GM21717 (cell line): ENCODE measurements around the gene NME8.

ENCODE experiments used
- ATAC-seq: cut with Tn5 transposase; IDR thresholded peaks from one replicate; pipeline ENCODE4 v1.9.1; 2021; ENCODE audit warnings: mild to moderate bottlenecking, moderate library complexity; ENCODE audit not compliant: unreplicated experiment

NME8 gene

DNA sequence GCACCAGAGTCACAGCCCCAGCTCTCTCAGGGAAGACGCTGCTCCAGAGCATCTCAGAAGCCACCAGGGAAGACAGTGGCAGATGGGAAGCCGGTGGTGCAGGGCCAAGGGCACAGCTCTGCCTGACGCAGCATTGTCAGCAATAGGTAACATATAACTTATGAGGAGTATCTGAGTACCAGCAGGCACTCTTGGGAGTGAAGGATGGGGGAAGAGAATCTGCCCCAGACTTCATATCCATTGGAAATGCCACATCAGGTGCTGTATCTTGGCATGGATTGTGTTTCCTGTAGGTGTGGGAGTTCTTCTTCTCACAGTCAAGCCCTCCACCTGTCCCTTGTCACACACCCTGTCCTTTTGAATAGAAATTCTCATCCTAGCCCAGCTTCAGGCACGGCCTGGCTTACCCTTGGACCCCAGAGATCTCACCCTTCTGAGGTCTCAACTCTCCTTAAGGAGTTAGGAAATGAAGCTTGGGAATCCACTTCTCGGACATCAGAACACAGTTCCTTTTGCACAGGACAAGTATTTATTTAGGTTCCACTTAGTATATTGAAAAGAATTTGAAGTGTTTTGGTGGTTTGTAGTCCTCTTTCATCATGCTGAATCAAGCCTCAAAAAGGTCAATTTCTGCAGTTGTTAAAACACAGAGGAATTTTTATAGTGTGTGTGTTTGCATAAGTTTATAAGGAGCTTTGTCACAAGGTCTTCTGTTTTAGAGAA, 82.0 kb downstream of the NME8 start:
- ATAC-seq: no peak

DNA sequence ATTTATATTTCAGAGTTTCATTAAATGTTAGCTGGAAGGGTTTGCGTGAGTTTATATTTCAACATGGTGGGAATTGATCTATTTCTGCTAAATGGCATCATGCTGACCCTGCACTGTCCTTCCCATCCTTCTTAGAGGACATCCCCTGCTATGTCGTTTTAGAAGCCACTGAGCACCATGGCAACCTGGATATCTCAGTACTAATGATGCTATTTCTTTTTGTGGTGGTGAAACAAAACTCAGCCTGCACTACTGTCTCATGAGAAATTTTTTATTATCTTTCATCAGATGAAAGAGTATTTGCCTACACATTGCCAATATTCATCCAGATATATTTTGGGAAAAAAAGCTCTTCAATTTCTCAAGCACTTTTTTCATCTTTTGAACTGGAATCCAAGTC, 84.1 kb downstream of the NME8 start:
- ATAC-seq: no peak

DNA sequence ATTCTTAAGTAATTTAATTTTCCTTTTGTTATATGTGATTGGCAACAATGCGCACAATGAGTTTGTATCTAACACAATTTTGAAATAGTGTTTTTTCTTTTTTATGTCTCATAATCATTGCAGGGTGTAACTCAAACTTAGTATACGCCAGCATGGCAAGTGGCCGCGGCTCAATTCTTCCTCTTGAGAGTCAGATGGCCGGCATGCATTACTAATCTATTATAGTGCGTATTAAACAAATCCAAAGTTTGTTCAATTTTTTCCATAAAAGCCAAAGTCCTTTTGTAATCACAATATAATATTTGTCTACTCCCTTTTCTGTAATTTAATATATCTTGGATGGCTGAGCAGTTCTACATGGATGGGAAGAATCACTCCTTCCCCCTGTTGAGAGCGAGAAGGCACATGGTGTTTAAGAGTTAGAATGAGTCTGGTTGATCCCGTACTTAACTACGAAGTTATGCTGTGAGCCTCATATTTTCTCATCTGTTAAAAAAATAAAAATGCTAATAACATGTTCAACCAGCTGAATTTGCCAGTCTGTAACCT, 84.7 kb downstream of the NME8 start:
- no peak for ATAC-seq

DNA sequence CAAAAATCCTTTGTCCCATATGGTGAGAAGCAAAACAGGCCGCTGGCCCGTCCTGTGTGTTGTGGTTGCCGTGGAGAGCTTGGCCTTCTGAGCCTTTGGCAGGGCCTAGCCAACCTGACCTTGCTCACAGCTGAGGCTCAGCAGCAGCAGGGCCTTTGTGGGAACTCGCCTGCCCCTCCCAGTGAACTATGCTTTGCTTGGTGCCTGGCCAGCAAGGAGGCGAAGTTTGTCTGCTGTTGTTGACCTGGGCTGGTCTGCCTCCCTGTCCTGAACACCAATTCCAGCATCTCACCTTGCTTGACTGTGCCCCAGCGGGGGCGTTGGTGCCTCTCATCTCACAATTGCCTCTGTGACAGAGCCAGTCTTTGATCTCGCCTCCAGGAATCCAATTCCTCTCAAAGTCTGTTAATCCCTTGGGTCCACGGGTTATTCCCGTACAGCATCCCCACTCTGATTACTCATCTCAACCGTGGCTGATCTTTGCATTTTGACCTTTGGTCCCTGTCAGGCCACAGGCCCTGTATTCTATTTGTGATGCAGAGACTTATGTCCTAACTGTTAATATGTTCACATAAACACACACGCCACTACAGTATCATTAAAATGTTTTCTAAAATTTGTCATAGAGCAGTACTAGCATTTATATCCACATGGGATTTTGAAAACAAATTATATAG, 94.7 kb downstream of the NME8 start:
- no peak for ATAC-seq

DNA sequence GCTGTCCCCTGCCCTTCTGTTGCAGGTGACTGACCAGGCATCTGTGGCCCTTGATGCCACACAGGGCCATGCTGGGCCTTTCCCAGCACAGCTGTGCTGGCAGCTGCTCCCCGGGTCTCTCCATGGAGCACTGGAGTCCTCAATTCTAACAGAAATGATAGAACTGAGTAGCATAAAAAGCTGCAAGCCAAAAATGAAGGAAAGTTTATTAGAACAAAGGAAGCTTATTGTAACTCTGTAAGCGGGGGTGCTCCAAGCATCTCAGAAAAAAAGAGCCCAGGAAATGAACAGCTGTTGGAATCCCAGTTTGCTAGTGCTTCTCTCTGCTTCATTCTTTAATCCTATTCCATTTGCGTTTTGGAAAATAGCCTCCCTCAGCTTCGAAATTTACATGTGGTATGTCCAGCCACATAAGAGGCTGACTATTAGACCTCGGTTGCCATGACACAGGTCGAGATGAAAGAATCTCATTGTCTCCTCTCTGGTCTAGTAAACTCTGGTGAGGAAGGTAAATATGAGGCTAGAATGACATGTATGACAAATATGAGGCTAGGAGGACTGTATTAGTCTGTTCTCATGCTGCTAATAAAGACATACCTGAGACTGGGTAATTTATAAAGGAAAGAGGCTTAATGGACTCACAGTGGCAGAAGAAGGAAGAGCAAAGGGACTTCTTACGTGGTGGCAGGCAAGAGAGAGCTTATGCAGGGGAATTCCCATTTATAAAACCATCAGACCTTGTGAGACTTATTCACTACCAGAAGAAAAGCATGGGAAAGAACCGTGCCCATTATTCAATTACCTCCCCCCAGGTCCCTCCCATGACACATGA, 95.7 kb downstream of the NME8 start:
- ATAC-seq: no peak

DNA sequence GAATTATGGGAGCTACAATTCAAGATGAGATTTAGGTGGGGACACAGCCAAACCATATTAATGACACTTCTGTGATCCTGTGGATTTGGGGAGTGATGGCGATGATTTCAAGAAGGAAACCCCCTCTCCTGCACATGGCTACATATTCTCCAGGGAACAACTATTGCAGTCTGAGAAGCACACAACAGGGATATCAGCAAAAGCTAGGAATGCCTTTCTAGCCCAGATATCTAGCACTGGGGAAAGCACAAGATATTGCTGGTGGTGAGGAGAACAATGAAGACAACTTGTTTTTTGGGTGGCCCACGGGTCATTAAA, 96.3 kb downstream of the NME8 start:
- ATAC-seq: no peak

DNA sequence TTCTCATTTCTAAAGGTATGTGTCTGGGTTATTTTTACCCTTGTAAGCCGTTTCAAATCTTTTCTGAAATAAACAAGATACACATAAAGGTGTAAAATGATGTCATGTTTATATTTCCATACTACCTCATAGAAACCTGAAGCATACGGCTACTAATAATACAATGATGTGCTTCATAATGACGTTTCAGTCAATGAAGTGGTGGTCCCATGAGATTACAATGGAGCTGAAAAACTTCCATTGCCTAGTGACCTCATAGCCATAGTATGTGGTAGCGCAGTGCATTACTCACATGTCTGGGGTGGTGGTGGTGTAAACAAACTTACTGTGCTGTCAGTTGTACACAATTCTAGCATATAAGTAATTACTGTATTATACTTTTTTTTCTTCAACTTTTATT, 96.9 kb downstream of the NME8 start:
- ATAC-seq: no peak

DNA sequence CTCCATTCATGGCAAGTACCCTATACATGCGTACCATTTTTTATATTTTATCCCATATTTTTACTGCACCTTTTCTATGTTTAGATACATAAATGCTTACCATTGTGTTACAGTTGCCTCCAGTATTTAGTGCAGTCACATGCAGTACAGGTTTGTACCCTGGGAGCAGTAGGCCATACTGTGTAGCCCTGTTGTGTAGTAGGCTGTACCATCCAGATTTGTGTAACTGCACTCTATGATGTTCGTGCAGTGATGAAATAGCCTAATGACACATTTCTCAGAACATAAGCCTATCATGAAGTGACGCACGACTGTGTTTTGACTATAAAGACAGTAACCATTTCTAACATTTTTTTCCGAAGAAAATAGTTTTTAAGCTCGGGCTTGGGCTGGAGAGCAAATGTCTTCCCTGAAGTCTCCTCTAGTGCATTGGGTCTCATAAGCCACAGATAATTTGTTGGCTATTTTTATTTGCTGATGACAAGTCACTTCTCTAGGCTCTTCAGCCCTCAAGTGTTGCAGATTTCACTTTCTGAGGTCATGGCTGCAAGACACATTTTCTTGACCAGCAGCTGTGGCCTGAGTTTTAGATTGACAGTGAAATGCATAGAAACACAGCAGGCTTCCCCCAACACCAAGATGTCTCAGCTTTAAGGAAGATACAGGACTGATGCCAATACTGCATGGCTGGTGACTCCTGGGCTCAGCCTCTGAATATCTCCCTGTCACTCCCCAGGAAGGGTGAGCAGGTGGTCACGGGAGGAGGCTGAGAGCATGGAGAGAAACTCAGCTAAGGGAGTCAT, 98.9 kb downstream of the NME8 start:
- no peak for ATAC-seq

DNA sequence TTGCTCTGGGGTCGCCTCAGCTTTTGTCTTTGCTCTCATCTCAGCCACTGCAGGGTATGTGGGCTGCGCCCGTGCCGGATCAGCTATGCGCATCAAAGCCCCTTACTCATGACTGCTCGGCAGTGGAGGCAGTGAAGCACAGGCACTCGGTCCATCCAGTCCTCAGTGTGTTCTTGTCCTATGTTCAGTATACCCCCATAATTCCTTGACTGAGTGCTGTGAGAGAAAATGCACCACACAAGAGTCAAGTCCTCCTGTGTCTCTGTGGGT, 99.5 kb downstream of the NME8 start:
- no peak for ATAC-seq
